ENCODE results near the gene NR4A1.

DNA sequence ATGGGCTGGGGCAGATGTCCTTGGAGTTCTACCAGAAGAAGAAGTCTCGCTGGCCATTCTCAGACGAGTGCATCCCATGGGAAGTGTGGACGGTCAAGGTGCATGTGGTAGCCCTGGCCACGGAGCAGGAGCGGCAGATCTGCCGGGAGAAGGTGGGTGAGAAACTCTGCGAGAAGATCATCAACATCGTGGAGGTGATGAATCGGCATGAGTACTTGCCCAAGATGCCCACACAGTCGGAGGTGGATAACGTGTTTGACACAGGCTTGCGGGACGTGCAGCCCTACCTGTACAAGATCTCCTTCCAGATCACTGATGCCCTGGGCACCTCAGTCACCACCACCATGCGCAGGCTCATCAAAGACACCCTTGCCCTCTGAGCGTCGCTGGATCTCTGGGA, 25.6 kb downstream of the NR4A1 start:
- no peak for TF ChIP-seq SIN3A (IDR thresholded peaks at IDR 0.05; ENCODE audit: borderline replicate concordance, low read depth, low read length)
- TF ChIP-seq USF2 (IDR thresholded peaks at IDR 0.05; ENCODE audit: borderline replicate concordance, low read depth, low read length), result no peak
- no peak for TF ChIP-seq MAX (IDR thresholded peaks at IDR 0.05; ENCODE audit: low read depth)

Measured in SK-N-SH (cell line).